Measurements from ENCODE around the gene DSEL. TPM values are rescaled to one million over a fixed set of nuclear protein-coding genes. Genes with fewer than 3 reads are reported as not detected.

The DSEL gene
- total and polyA plus RNA-seq, 9 donors, result 4.0 to 17.9 (median 9.0) TPM

GRCh38 chr18:67478249-67478648 is 38.3 kb downstream of the DSEL start:
- 92% methylated on average over 3 of the region's 3 CpGs for WGBS (ENCODE audit: insufficient coverage)
- no peak overlapping the region for H3K27ac ChIP-seq (ENCODE audit: low read length)
- H3K36me3 ChIP-seq (ENCODE audit: control insufficient read depth, insufficient read depth, low read length), result no peaks in the 10 kb centered on the region
- no peak for DNase-seq
- H3K9me3 ChIP-seq (replicated peaks; ENCODE audit: control insufficient read depth, low read depth, low read length), result no peaks in the 10 kb centered on the region
- H3K4me1 ChIP-seq (ENCODE audit: control insufficient read depth, insufficient read depth, low read length), result no peaks in the 10 kb centered on the region
- H3K27me3 ChIP-seq (ENCODE audit: control insufficient read depth, insufficient read depth, low read length), result no peaks in the 10 kb centered on the region
- H3K4me3 ChIP-seq (ENCODE audit: low read length), result no peak overlapping the region

- Histone ChIP-seq H3K27me3 (ENCODE audit: control insufficient read depth, insufficient read depth, low read length) (no peaks in the 10 kb centered on the region), H3K36me3 (ENCODE audit: control insufficient read depth, insufficient read depth, low read length) (no peaks in the 10 kb centered on the region), H3K4me1 (ENCODE audit: control insufficient read depth, insufficient read depth, low read length) (no peaks in the 10 kb centered on the region), H3K9me3 (replicated peaks; ENCODE audit: control insufficient read depth, low read depth, low read length) (no peaks in the 10 kb centered on the region), H3K4me3 (ENCODE audit: low read length) (no peak overlapping the region), H3K27ac (ENCODE audit: low read length) (no peak overlapping the region)
- no CpG with 5 or more reads among the region's 2 CpGs for WGBS (ENCODE audit: insufficient coverage)
- DNase-seq, result no peak
Measured at GRCh38 chr18:67477522-67477921, 39.0 kb downstream of the DSEL start.

- no CpG with 5 or more reads among the region's 3 CpGs for WGBS (ENCODE audit: insufficient coverage)
Measured at GRCh38 chr18:67476585-67476984, 39.9 kb downstream of the DSEL start.

GRCh38 chr18:67475673-67476072 is 40.8 kb downstream of the DSEL start:
- Histone ChIP-seq H3K4me3 (ENCODE audit: low read length) (no peak overlapping the region), H3K27ac (ENCODE audit: low read length) (no peak overlapping the region), H3K27me3 (ENCODE audit: control insufficient read depth, insufficient read depth, low read length) (no peaks in the 10 kb centered on the region), H3K9me3 (replicated peaks; ENCODE audit: control insufficient read depth, low read depth, low read length) (no peaks in the 10 kb centered on the region), H3K4me1 (ENCODE audit: control insufficient read depth, insufficient read depth, low read length) (no peaks in the 10 kb centered on the region), H3K36me3 (ENCODE audit: control insufficient read depth, insufficient read depth, low read length) (no peaks in the 10 kb centered on the region)
- no CpG with 5 or more reads among the region's 1 CpG for WGBS (ENCODE audit: insufficient coverage)
- no peak for DNase-seq

More at GRCh38 chr18:67476585-67476984, 39.9 kb downstream of the DSEL start:
- Histone ChIP-seq H3K36me3 (ENCODE audit: control insufficient read depth, insufficient read depth, low read length) (no peaks in the 10 kb centered on the region), H3K27me3 (ENCODE audit: control insufficient read depth, insufficient read depth, low read length) (no peaks in the 10 kb centered on the region), H3K4me1 (ENCODE audit: control insufficient read depth, insufficient read depth, low read length) (no peaks in the 10 kb centered on the region), H3K27ac (ENCODE audit: low read length) (no peak overlapping the region), H3K9me3 (replicated peaks; ENCODE audit: control insufficient read depth, low read depth, low read length) (no peaks in the 10 kb centered on the region), H3K4me3 (ENCODE audit: low read length) (no peak overlapping the region)
- DNase-seq, result no peak

GRCh38 chr18:67468038-67468437 is 48.5 kb downstream of the DSEL start:
- Histone ChIP-seq H3K9me3 (replicated peaks; ENCODE audit: control insufficient read depth, low read depth, low read length) (peaks cover 7% of the 10 kb centered on the region), H3K4me3 (ENCODE audit: low read length) (no peak overlapping the region), H3K4me1 (ENCODE audit: control insufficient read depth, insufficient read depth, low read length) (no peaks in the 10 kb centered on the region), H3K27me3 (ENCODE audit: control insufficient read depth, insufficient read depth, low read length) (no peaks in the 10 kb centered on the region), H3K36me3 (ENCODE audit: control insufficient read depth, insufficient read depth, low read length) (no peaks in the 10 kb centered on the region), H3K27ac (ENCODE audit: low read length) (no peak overlapping the region)
- no peak for DNase-seq

- H3K27ac ChIP-seq (ENCODE audit: low read length), result no peak overlapping the region
- no peaks in the 10 kb centered on the region for H3K4me1 ChIP-seq (ENCODE audit: control insufficient read depth, insufficient read depth, low read length)
- no peak overlapping the region for H3K4me3 ChIP-seq (ENCODE audit: low read length)
- H3K27me3 ChIP-seq (ENCODE audit: control insufficient read depth, insufficient read depth, low read length), result no peaks in the 10 kb centered on the region
- DNase-seq, result no peak
- H3K36me3 ChIP-seq (ENCODE audit: control insufficient read depth, insufficient read depth, low read length), result no peaks in the 10 kb centered on the region
- H3K9me3 ChIP-seq (replicated peaks; ENCODE audit: control insufficient read depth, low read depth, low read length), result peaks cover 7% of the 10 kb centered on the region
- WGBS (ENCODE audit: insufficient coverage), result no CpG with 5 or more reads among the region's 1 CpG
Measured at GRCh38 chr18:67467188-67467587, 49.3 kb downstream of the DSEL start.

GRCh38 chr18:67464499-67464898 is 52.0 kb downstream of the DSEL start:
- Histone ChIP-seq H3K27me3 (ENCODE audit: control insufficient read depth, insufficient read depth, low read length) (no peaks in the 10 kb centered on the region), H3K4me3 (ENCODE audit: low read length) (no peak overlapping the region), H3K36me3 (ENCODE audit: control insufficient read depth, insufficient read depth, low read length) (no peaks in the 10 kb centered on the region), H3K9me3 (replicated peaks; ENCODE audit: control insufficient read depth, low read depth, low read length) (peaks cover 7% of the 10 kb centered on the region), H3K27ac (ENCODE audit: low read length) (no peak overlapping the region), H3K4me1 (ENCODE audit: control insufficient read depth, insufficient read depth, low read length) (no peaks in the 10 kb centered on the region)
- 100% methylated on average over 1 of the region's 1 CpG for WGBS (ENCODE audit: insufficient coverage)
- DNase-seq, result no peak

- Histone ChIP-seq H3K4me3 (ENCODE audit: low read length) (no peak overlapping the region), H3K27me3 (ENCODE audit: control insufficient read depth, insufficient read depth, low read length) (no peaks in the 10 kb centered on the region), H3K9me3 (replicated peaks; ENCODE audit: control insufficient read depth, low read depth, low read length) (peaks cover 7% of the 10 kb centered on the region), H3K36me3 (ENCODE audit: control insufficient read depth, insufficient read depth, low read length) (no peaks in the 10 kb centered on the region), H3K4me1 (ENCODE audit: control insufficient read depth, insufficient read depth, low read length) (no peaks in the 10 kb centered on the region), H3K27ac (ENCODE audit: low read length) (no peak overlapping the region)
- WGBS (ENCODE audit: insufficient coverage), result 83% methylated on average over 2 of the region's 2 CpGs
- DNase-seq, result no peak
Measured at GRCh38 chr18:67463829-67464228, 52.7 kb downstream of the DSEL start.

- peak; percentile 72 for DNase-seq
- no CpG with 5 or more reads among the region's 3 CpGs for WGBS (ENCODE audit: insufficient coverage)
Measured at GRCh38 chr18:67456711-67457110, 59.8 kb downstream of the DSEL start.

More at GRCh38 chr18:67456711-67457110, 59.8 kb downstream of the DSEL start:
- no peak overlapping the region for H3K27ac ChIP-seq (ENCODE audit: low read length)
- H3K4me1 ChIP-seq (ENCODE audit: control insufficient read depth, insufficient read depth, low read length), result no peaks in the 10 kb centered on the region
- H3K9me3 ChIP-seq (replicated peaks; ENCODE audit: control insufficient read depth, low read depth, low read length), result no peaks in the 10 kb centered on the region
- no peaks in the 10 kb centered on the region for H3K27me3 ChIP-seq (ENCODE audit: control insufficient read depth, insufficient read depth, low read length)
- H3K36me3 ChIP-seq (ENCODE audit: control insufficient read depth, insufficient read depth, low read length), result no peaks in the 10 kb centered on the region
- H3K4me3 ChIP-seq (ENCODE audit: low read length), result no peak overlapping the region
